Ectodermal cell (in vitro differentiated cells): Measurements from ENCODE around the gene SLC24A4.

ENCODE experiments used
- H3K27ac ChIP-seq: 2 replicates; pipeline ENCODE4 v1.7.0; 2013; ENCODE audit warnings: mild to moderate bottlenecking, low read depth, low read length; ENCODE audit not compliant: insufficient read depth, poor library complexity, severe bottlenecking
- H3K27me3 ChIP-seq: 2 replicates; pipeline ENCODE4 v1.7.0; 2013; ENCODE audit warnings: mild to moderate bottlenecking, low read length; ENCODE audit not compliant: insufficient read depth, control insufficient read depth, poor library complexity, severe bottlenecking
- H3K36me3 ChIP-seq: one replicate; pipeline ENCODE4 v1.7.0; 2013; ENCODE audit warnings: low read length; ENCODE audit not compliant: control insufficient read depth, insufficient read depth
- H3K4me1 ChIP-seq: one replicate; pipeline ENCODE4 v1.7.0; 2013; ENCODE audit warnings: low read length; ENCODE audit not compliant: control insufficient read depth, insufficient read depth
- H3K4me3 ChIP-seq: 2 replicates; pipeline ENCODE4 v1.7.0; 2013; ENCODE audit warnings: low read depth, low read length, control low read depth; ENCODE audit not compliant: insufficient read depth
- H3K9me3 ChIP-seq: 2 replicates; pipeline ENCODE4 v1.7.0; 2013; ENCODE audit warnings: mild to moderate bottlenecking, low read length, moderate library complexity; ENCODE audit not compliant: control insufficient read depth
- WGBS, 2 experiments: methylation state at CpG; one replicate each; pipeline ENCODE4 v1.1.7; 2013; ENCODE audit warnings: missing lambda C conversion rate in 2 of 2; 5-methylcytosine and 5-hydroxymethylcytosine counted together

Gene SLC24A4

GRCh38 chr14:92470215-92470614 lies 147.2 kb downstream of the SLC24A4 start:
- Histone ChIP-seq H3K9me3 (no peaks in the 10 kb centered on the region), H3K27ac (no peak overlapping the region), H3K4me3 (no peak overlapping the region), H3K27me3 (no peaks in the 10 kb centered on the region), H3K4me1 (no peaks in the 10 kb centered on the region), H3K36me3 (no peaks in the 10 kb centered on the region)
- 76 to 94% methylated on average over 2 to 3 of the region's 3 CpGs for WGBS, 2 experiments

DNA sequence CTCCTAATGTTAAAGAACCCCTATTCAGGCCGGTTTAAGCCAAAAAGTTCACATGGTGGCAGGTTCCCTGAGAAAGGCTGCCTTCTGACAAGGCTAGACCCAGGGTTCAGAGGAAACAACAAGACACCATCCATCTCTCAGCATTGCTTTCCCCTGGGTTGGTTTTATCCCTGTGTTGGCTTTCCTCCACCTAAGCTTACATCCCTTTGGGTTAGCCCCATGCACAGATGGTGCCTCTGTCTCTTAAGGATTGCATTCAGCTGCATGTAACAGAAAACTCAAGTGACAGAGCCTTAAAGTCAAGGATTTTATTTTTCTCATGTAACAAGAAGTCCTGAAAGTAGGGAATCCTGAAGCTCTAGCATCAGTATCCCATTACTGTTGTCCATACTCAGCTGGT lies 147.8 kb downstream of the SLC24A4 start:
- H3K27me3 ChIP-seq: no peaks in the 10 kb centered on the region
- H3K4me3 ChIP-seq: no peak overlapping the region
- no peaks in the 10 kb centered on the region for H3K9me3 ChIP-seq
- H3K36me3 ChIP-seq: no peaks in the 10 kb centered on the region
- H3K4me1 ChIP-seq: no peaks in the 10 kb centered on the region
- WGBS, 2 experiments: 88 to 94% methylated on average over 1 of the region's 1 CpG
- no peak overlapping the region for H3K27ac ChIP-seq

DNA sequence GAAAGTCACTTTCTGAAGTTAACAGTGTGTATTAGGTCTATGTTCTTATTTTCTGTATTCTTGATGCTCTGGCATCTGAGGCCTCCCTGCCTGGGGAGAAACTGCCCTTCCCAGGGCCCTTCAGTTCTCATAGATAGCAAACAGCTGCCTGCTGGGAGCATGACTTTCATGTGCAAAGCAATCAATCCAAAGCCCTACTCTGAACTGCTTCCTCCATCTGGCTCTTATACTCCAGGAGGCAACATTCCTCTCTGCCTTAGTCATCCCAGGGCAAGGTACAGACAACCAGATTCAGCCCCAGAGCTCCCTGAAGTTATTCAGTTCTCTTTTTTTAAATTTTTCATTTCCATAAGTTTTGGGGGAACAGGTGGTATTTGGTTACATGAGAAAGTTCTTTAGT lies 149.0 kb downstream of the SLC24A4 start:
- no peaks in the 10 kb centered on the region for H3K4me1 ChIP-seq
- no peaks in the 10 kb centered on the region for H3K9me3 ChIP-seq
- no peaks in the 10 kb centered on the region for H3K36me3 ChIP-seq
- H3K27me3 ChIP-seq: no peaks in the 10 kb centered on the region
- H3K27ac ChIP-seq: no peak overlapping the region
- no peak overlapping the region for H3K4me3 ChIP-seq

DNA sequence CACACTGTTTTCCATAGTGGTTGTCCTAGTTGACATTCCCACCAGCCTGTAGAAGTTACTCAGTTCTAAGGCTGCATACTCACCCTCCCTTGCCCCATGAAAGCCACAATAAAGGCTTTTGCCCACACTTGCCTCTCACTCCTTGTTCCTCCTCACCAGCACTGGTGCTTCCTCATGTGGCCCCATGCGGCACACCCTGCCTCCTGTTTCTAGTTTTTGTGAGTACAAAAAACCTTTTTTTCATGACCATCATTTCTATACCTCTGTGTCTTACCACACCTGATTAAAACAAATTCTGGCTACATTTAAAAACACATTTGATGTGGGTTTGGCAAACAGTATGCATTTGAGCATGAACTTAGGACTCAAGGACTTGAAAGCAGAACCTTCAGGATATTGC lies 149.9 kb downstream of the SLC24A4 start:
- H3K4me3 ChIP-seq: no peak overlapping the region
- no peak overlapping the region for H3K27ac ChIP-seq
- no peaks in the 10 kb centered on the region for H3K27me3 ChIP-seq
- 90 to 95% methylated on average over 1 of the region's 1 CpG for WGBS, 2 experiments
- no peaks in the 10 kb centered on the region for H3K4me1 ChIP-seq
- no peaks in the 10 kb centered on the region for H3K36me3 ChIP-seq
- H3K9me3 ChIP-seq: no peaks in the 10 kb centered on the region

DNA sequence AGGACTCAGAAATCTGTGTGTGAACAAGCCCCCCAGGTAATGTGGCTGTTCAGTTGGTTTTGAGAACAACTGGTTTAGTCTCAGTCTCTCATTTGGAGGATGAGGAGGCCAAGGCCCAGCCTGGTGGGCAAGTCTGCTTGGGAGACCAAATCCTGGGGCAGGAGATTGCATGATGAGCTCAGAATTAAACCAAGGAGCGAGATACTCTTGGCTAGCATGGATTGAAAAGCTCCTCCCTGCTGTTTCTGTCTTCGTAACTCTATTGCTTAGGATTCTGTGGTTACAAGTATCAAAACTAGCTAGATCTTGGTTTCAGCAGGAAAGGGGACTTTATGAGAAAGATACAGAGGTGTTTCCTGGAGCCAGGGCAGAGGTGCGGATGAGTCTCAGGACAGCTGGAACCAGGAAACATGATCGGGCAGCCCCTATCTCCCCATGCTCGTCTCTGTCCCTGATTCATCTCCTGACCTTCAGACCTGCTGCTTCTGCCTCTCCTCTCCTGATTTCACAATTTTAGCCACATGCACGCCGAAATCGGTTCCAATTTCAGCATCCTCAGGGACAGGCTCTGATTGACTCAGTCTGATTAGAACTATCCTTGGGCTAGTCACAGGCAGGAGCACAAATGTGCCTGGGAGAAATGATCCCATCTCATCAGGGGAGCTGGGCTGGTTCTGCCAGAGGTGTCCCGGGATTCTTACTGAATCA lies 150.4 kb downstream of the SLC24A4 start:
- no peaks in the 10 kb centered on the region for H3K36me3 ChIP-seq
- no peaks in the 10 kb centered on the region for H3K4me1 ChIP-seq
- no peak overlapping the region for H3K27ac ChIP-seq
- no peak overlapping the region for H3K4me3 ChIP-seq
- 90 to 91% methylated on average over 9 of the region's 9 CpGs for WGBS, 2 experiments
- no peaks in the 10 kb centered on the region for H3K9me3 ChIP-seq
- no peaks in the 10 kb centered on the region for H3K27me3 ChIP-seq

DNA sequence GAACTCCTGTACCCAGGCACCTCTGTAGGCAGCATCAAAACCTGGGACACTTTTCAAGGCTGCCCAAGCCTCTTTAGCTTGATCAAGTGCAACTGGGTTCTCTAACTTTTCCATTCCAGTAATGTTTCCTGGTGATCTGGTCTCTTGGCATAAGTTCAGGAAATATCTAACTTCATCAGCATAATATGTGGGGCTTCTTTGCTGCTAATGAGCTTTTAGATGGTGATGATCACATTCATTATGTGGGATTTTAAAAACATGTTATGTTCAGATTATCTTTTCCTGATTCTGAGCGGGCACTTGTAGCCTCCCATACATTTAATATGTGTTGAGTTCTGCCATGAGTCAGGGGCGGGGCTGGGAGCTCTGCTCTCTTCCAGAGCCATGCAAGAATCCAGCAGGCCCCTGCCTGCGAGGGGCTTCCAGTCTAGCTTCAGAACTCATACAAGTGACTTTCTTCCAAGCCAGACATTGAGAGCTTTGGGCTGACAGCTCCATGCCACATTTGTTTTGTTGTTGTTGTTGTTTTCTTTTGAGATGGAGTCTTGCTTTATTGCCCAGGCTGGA lies 151.1 kb downstream of the SLC24A4 start:
- Histone ChIP-seq H3K4me3 (no peak overlapping the region), H3K27me3 (no peaks in the 10 kb centered on the region), H3K4me1 (no peaks in the 10 kb centered on the region), H3K9me3 (no peaks in the 10 kb centered on the region), H3K36me3 (no peaks in the 10 kb centered on the region), H3K27ac (no peak overlapping the region)
- WGBS, 2 experiments: 95% methylated on average over 3 of the region's 3 CpGs

- Histone ChIP-seq H3K9me3 (no peaks in the 10 kb centered on the region), H3K4me1 (no peaks in the 10 kb centered on the region), H3K4me3 (no peak overlapping the region), H3K36me3 (no peaks in the 10 kb centered on the region), H3K27ac (no peak overlapping the region), H3K27me3 (no peaks in the 10 kb centered on the region)
- 93 to 95% methylated on average over 1 of the region's 1 CpG for WGBS, 2 experiments
Observed at GRCh38 chr14:92475037-92475436, 152.1 kb downstream of the SLC24A4 start.

GRCh38 chr14:92475451-92476187 lies 152.7 kb downstream of the SLC24A4 start:
- H3K4me1 ChIP-seq: no peaks in the 10 kb centered on the region
- H3K27me3 ChIP-seq: no peaks in the 10 kb centered on the region
- no peak overlapping the region for H3K27ac ChIP-seq
- no peaks in the 10 kb centered on the region for H3K36me3 ChIP-seq
- WGBS, 2 experiments: 90 to 92% methylated on average over 13 to 14 of the region's 14 CpGs
- no peak overlapping the region for H3K4me3 ChIP-seq
- H3K9me3 ChIP-seq: no peaks in the 10 kb centered on the region

DNA sequence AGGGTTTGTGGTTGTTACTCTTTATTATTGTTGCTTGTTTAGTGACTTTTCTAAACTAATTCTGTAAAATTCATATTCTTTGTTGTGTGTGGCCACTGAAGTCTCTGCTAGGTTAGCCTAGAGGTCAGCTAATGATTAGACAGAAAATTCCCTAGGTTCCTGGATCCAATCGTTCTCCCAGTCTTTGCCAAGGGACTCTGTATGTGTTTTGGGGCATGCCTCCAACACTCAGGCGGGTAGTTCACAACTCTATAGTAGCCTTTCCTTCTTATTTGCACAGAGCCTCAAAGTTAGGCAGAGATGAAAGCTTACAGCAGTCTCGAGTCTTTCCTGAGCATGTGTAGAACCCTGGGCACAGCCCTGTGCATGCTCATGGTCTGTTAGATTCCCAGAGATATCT lies 157.9 kb downstream of the SLC24A4 start:
- Histone ChIP-seq H3K36me3 (no peaks in the 10 kb centered on the region), H3K4me1 (no peaks in the 10 kb centered on the region), H3K9me3 (no peaks in the 10 kb centered on the region), H3K27me3 (no peaks in the 10 kb centered on the region), H3K27ac (no peak overlapping the region), H3K4me3 (no peak overlapping the region)
- WGBS, 2 experiments: 85 to 87% methylated on average over 3 of the region's 3 CpGs

DNA sequence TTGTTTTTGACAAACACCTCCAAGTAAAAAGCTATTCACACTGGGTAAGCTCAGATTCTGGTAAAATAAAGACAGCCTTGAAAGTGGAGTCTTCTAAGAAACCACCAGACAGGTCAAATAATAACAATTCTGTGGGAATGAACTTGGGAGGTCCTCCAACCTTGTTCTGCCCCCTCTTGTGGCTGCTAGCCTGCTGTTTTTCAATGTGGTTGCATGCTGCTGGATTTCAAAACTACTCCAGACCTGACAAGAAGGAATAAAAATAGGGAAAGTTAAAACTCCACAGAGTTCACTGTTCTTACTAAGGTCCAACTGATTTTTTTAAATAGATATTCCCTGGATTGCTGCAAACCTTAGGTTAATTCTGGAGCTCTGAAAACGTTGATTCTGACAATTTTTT lies 158.4 kb downstream of the SLC24A4 start:
- Histone ChIP-seq H3K36me3 (no peaks in the 10 kb centered on the region), H3K9me3 (no peaks in the 10 kb centered on the region), H3K4me3 (no peak overlapping the region), H3K27ac (no peak overlapping the region), H3K4me1 (no peaks in the 10 kb centered on the region), H3K27me3 (no peaks in the 10 kb centered on the region)
- WGBS, 2 experiments: 63 to 72% methylated on average over 1 of the region's 1 CpG
